ENCODE results near the gene FHL2. TPM values are rescaled to one million over a fixed set of nuclear protein-coding genes. Genes with fewer than 3 reads are reported as not detected.
A peak's percentile ranks its signal among the peaks of the same experiment; 100 is the strongest.

FHL2 gene
- under 1 TPM in 4 of 6 donors, not detected in 2; 0.05 to 0.39 (median 0.24) TPM for polyA plus RNA-seq (ENCODE audit: low read depth in 6 of 6)

GRCh38 chr2:105398336-105399206 lies at the start of gene FHL2:
FHL2 (minus strand) TSS chr2:105399051; CDS start chr2:105386516, 12,535 bp downstream.
- H3K9me3 Mint-ChIP-seq = no peaks in the 10 kb centered on the region
- H3K27me3 Mint-ChIP-seq = peaks cover 35 to 57% (median 55%) of the 10 kb centered on the region in 3 donors
- H3K4me3 Mint-ChIP-seq = peak within 1 kb of the TSS; percentile 67 to 88 (median 82)
- peak within 1 kb of the TSS in 1 of 6 donors; percentile 77 for H3K27ac Mint-ChIP-seq
- peaks cover 4 to 8% (median 7%) of the 10 kb centered on the region in 3 donors for H3K4me1 Mint-ChIP-seq
- H3K36me3 Mint-ChIP-seq = peaks cover 0 to 7% of the 10 kb centered on the region in 2 donors
- peak; percentile 54 for DNase-seq
- ATAC-seq (ENCODE audit: low read depth in 2 of 2) = peak; percentile 98 to 99

GRCh38 chr2:105447476-105447875 lies 48.6 kb upstream of the FHL2 start:
- DNase-seq (no peak), ATAC-seq (ENCODE audit: low read depth in 2 of 2) (no peak)
- H3K9me3 Mint-ChIP-seq = no peaks in the 10 kb centered on the region
- H3K36me3 Mint-ChIP-seq = no peaks in the 10 kb centered on the region
- peaks cover 19 to 40% (median 28%) of the 10 kb centered on the region in 3 donors for H3K27me3 Mint-ChIP-seq
- H3K4me3 Mint-ChIP-seq = no peak overlapping the region
- H3K27ac Mint-ChIP-seq = no peak overlapping the region
- H3K4me1 Mint-ChIP-seq = no peaks in the 10 kb centered on the region

- Mint-ChIP-seq H3K4me1 (no peaks in the 10 kb centered on the region), H3K27me3 (peaks cover 19 to 40% (median 28%) of the 10 kb centered on the region in 3 donors), H3K9me3 (no peaks in the 10 kb centered on the region), H3K4me3 (no peak overlapping the region), H3K36me3 (no peaks in the 10 kb centered on the region), H3K27ac (no peak overlapping the region)
- no peak for DNase-seq
- no peak for ATAC-seq (ENCODE audit: low read depth in 2 of 2)
Observed at GRCh38 chr2:105446501-105446900, 47.6 kb upstream of the FHL2 start.

GRCh38 chr2:105445976-105446375 lies 47.1 kb upstream of the FHL2 start:
- H3K9me3 Mint-ChIP-seq = no peaks in the 10 kb centered on the region
- H3K36me3 Mint-ChIP-seq = no peaks in the 10 kb centered on the region
- no peak overlapping the region for H3K27ac Mint-ChIP-seq
- H3K4me3 Mint-ChIP-seq = no peak overlapping the region
- ATAC-seq (ENCODE audit: low read depth in 2 of 2) (no peak), DNase-seq (no peak)
- H3K27me3 Mint-ChIP-seq = peaks cover 23 to 44% (median 28%) of the 10 kb centered on the region in 3 donors
- no peaks in the 10 kb centered on the region for H3K4me1 Mint-ChIP-seq

- DNase-seq (no peak), ATAC-seq (ENCODE audit: low read depth in 2 of 2) (no peak)
- H3K4me1 Mint-ChIP-seq = no peaks in the 10 kb centered on the region
- no peaks in the 10 kb centered on the region for H3K36me3 Mint-ChIP-seq
- H3K27ac Mint-ChIP-seq = no peak overlapping the region
- H3K27me3 Mint-ChIP-seq = peaks cover 24 to 48% (median 27%) of the 10 kb centered on the region in 3 donors
- H3K4me3 Mint-ChIP-seq = no peak overlapping the region
- no peaks in the 10 kb centered on the region for H3K9me3 Mint-ChIP-seq
Observed at GRCh38 chr2:105445498-105445897, 46.6 kb upstream of the FHL2 start.

GRCh38 chr2:105443617-105444598 lies 45.1 kb upstream of the FHL2 start:
- H3K27me3 Mint-ChIP-seq = peaks cover 19 to 40% (median 24%) of the 10 kb centered on the region in 3 donors
- H3K4me3 Mint-ChIP-seq = peak overlapping the region in 1 of 8 donors; percentile 13
- ATAC-seq (ENCODE audit: low read depth in 2 of 2) = no peak
- no peaks in the 10 kb centered on the region for H3K4me1 Mint-ChIP-seq
- no peaks in the 10 kb centered on the region for H3K36me3 Mint-ChIP-seq
- no peaks in the 10 kb centered on the region for H3K9me3 Mint-ChIP-seq
- no peak overlapping the region for H3K27ac Mint-ChIP-seq
- DNase-seq = no peak

GRCh38 chr2:105442721-105443120 lies 43.9 kb upstream of the FHL2 start:
- no peaks in the 10 kb centered on the region for H3K9me3 Mint-ChIP-seq
- H3K36me3 Mint-ChIP-seq = no peaks in the 10 kb centered on the region
- no peaks in the 10 kb centered on the region for H3K4me1 Mint-ChIP-seq
- no peak for DNase-seq
- no peak overlapping the region for H3K27ac Mint-ChIP-seq
- ATAC-seq (ENCODE audit: low read depth in 2 of 2) = no peak
- H3K4me3 Mint-ChIP-seq = no peak overlapping the region
- peaks cover 13 to 28% (median 20%) of the 10 kb centered on the region in 3 donors for H3K27me3 Mint-ChIP-seq

GRCh38 chr2:105442056-105442455 lies 43.2 kb upstream of the FHL2 start:
- H3K36me3 Mint-ChIP-seq = no peaks in the 10 kb centered on the region
- no peaks in the 10 kb centered on the region for H3K9me3 Mint-ChIP-seq
- H3K4me3 Mint-ChIP-seq = no peak overlapping the region
- ATAC-seq (ENCODE audit: low read depth in 2 of 2) (no peak), DNase-seq (no peak)
- H3K27ac Mint-ChIP-seq = no peak overlapping the region
- H3K4me1 Mint-ChIP-seq = no peaks in the 10 kb centered on the region
- H3K27me3 Mint-ChIP-seq = peaks cover 9 to 22% (median 14%) of the 10 kb centered on the region in 3 donors

GRCh38 chr2:105439141-105439540 lies 40.3 kb upstream of the FHL2 start:
- no peak overlapping the region for H3K27ac Mint-ChIP-seq
- no peak for ATAC-seq (ENCODE audit: low read depth in 2 of 2)
- H3K4me3 Mint-ChIP-seq = no peak overlapping the region
- no peaks in the 10 kb centered on the region for H3K4me1 Mint-ChIP-seq
- H3K9me3 Mint-ChIP-seq = peaks cover 0 to 2% (median 0%) of the 10 kb centered on the region in 7 donors
- DNase-seq = no peak
- H3K27me3 Mint-ChIP-seq = peaks cover 8 to 17% (median 10%) of the 10 kb centered on the region in 3 donors
- no peaks in the 10 kb centered on the region for H3K36me3 Mint-ChIP-seq

GRCh38 chr2:105438104-105438929 lies 39.5 kb upstream of the FHL2 start:
- H3K36me3 Mint-ChIP-seq = no peaks in the 10 kb centered on the region
- H3K4me3 Mint-ChIP-seq = no peak overlapping the region
- peaks cover 13 to 18% (median 13%) of the 10 kb centered on the region in 3 donors for H3K27me3 Mint-ChIP-seq
- no peaks in the 10 kb centered on the region for H3K4me1 Mint-ChIP-seq
- no peak for DNase-seq
- ATAC-seq (ENCODE audit: low read depth in 2 of 2) = no peak
- H3K27ac Mint-ChIP-seq = peak overlapping the region in 1 of 6 donors; percentile 36
- H3K9me3 Mint-ChIP-seq = peaks cover 0 to 2% (median 0%) of the 10 kb centered on the region in 7 donors

GRCh38 chr2:105437708-105438103 lies 38.9 kb upstream of the FHL2 start:
- Mint-ChIP-seq H3K27ac (no peak overlapping the region), H3K9me3 (peaks cover 0 to 2% (median 0%) of the 10 kb centered on the region in 7 donors), H3K4me3 (no peak overlapping the region), H3K4me1 (no peaks in the 10 kb centered on the region), H3K27me3 (peaks cover 13 to 18% (median 15%) of the 10 kb centered on the region in 3 donors), H3K36me3 (no peaks in the 10 kb centered on the region)
- ATAC-seq (ENCODE audit: low read depth in 2 of 2) (no peak), DNase-seq (no peak)

- Mint-ChIP-seq H3K4me3 (no peak overlapping the region), H3K36me3 (no peaks in the 10 kb centered on the region), H3K9me3 (peaks cover 0 to 5% (median 2%) of the 10 kb centered on the region in 7 donors), H3K4me1 (no peaks in the 10 kb centered on the region), H3K27ac (no peak overlapping the region), H3K27me3 (peaks cover 14 to 26% (median 19%) of the 10 kb centered on the region in 3 donors)
- DNase-seq = no peak
- no peak for ATAC-seq (ENCODE audit: low read depth in 2 of 2)
Observed at GRCh38 chr2:105432749-105433148, 33.9 kb upstream of the FHL2 start.

Data from naive B cell (primary cell).